ENCODE measurements around the gene LRP11.

LRP11 gene

DNA sequence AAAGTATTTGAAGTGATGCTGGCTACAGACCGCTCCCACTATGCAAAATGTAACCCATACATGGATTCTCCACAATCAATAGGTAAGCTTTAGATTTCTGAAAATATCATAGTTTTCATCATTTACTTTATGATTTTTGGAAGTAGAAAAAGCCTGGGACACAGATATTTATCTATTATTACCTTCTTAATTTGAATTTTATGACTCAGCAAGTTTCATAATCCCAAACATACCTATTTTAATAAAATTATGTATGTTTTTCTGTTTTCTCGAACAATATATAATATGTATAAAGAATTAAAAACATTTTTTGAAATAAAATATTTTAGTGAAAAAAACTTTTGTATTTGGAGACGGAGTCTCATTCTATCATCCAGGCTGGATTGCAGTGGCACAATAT is 93.0 kb downstream of the LRP11 start:
- Histone ChIP-seq H3K4me3 (ENCODE audit: low read depth, low read length, poor library complexity, severe bottlenecking) (no peak overlapping the region), H3K9ac (ENCODE audit: low read length) (no peak overlapping the region), H3K36me3 (ENCODE audit: insufficient read depth, low read length) (peaks cover 74% of the 10 kb centered on the region), H3K27ac (ENCODE audit: low read depth, low read length, poor library complexity, severe bottlenecking) (no peak overlapping the region), H3K9me3 (ENCODE audit: low read length) (peaks cover 5% of the 10 kb centered on the region), H3K27me3 (ENCODE audit: insufficient read depth, low read length) (no peaks in the 10 kb centered on the region), H3F3A (ENCODE audit: insufficient read depth, low read length) (no peaks in the 10 kb centered on the region), H3K4me2 (ENCODE audit: low read length) (no peak overlapping the region), H3K79me2 (ENCODE audit: insufficient read depth, low read length) (peaks cover 24% of the 10 kb centered on the region), H3K4me1 (ENCODE audit: insufficient read depth, low read length, severe bottlenecking) (no peaks in the 10 kb centered on the region), H4K20me1 (ENCODE audit: insufficient read depth, low read length) (no peaks in the 10 kb centered on the region), H3K9me2 (ENCODE audit: low read depth, low read length) (no peaks in the 10 kb centered on the region), H2AFZ (ENCODE audit: low read length) (no peak overlapping the region)
- TF ChIP-seq, protein P1, sequence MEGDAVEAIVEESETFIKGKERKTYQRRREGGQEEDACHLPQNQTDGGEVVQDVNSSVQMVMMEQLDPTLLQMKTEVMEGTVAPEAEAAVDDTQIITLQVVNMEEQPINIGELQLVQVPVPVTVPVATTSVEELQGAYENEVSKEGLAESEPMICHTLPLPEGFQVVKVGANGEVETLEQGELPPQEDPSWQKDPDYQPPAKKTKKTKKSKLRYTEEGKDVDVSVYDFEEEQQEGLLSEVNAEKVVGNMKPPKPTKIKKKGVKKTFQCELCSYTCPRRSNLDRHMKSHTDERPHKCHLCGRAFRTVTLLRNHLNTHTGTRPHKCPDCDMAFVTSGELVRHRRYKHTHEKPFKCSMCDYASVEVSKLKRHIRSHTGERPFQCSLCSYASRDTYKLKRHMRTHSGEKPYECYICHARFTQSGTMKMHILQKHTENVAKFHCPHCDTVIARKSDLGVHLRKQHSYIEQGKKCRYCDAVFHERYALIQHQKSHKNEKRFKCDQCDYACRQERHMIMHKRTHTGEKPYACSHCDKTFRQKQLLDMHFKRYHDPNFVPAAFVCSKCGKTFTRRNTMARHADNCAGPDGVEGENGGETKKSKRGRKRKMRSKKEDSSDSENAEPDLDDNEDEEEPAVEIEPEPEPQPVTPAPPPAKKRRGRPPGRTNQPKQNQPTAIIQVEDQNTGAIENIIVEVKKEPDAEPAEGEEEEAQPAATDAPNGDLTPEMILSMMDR (IDR thresholded peaks at IDR 0.05; ENCODE audit: low read length): no peak
- TF ChIP-seq EZH2 (IDR thresholded peaks at IDR 0.05; ENCODE audit: borderline replicate concordance, low read length): no peak

- no peak overlapping the region for H2AFZ ChIP-seq (ENCODE audit: low read length)
- H3K4me1 ChIP-seq (ENCODE audit: insufficient read depth, low read length, severe bottlenecking): no peaks in the 10 kb centered on the region
- H3K36me3 ChIP-seq (ENCODE audit: insufficient read depth, low read length): peaks cover 74% of the 10 kb centered on the region
- H3K27ac ChIP-seq (ENCODE audit: low read depth, low read length, poor library complexity, severe bottlenecking): no peak overlapping the region
- H3F3A ChIP-seq (ENCODE audit: insufficient read depth, low read length): no peaks in the 10 kb centered on the region
- TF ChIP-seq, protein P1 (IDR thresholded peaks at IDR 0.05; ENCODE audit: low read length): no peak
- no peak for TF ChIP-seq EZH2 (IDR thresholded peaks at IDR 0.05; ENCODE audit: borderline replicate concordance, low read length)
- H4K20me1 ChIP-seq (ENCODE audit: insufficient read depth, low read length): no peaks in the 10 kb centered on the region
- H3K79me2 ChIP-seq (ENCODE audit: insufficient read depth, low read length): peaks cover 34% of the 10 kb centered on the region
- no peaks in the 10 kb centered on the region for H3K9me2 ChIP-seq (ENCODE audit: low read depth, low read length)
- H3K4me2 ChIP-seq (ENCODE audit: low read length): no peak overlapping the region
- H3K9ac ChIP-seq (ENCODE audit: low read length): no peak overlapping the region
- no peak overlapping the region for H3K4me3 ChIP-seq (ENCODE audit: low read depth, low read length, poor library complexity, severe bottlenecking)
- no peaks in the 10 kb centered on the region for H3K27me3 ChIP-seq (ENCODE audit: insufficient read depth, low read length)
- H3K9me3 ChIP-seq (ENCODE audit: low read length): peaks cover 8% of the 10 kb centered on the region
Measured at GRCh38 chr6:149769676-149770075, 94.5 kb downstream of the LRP11 start.

Measured in OCI-LY1 (cell line).